Right renal cortex interstitium (tissue), 3 donors: ENCODE data around the gene METTL24. TPM values are rescaled to one million over a fixed set of nuclear protein-coding genes. Genes with fewer than 3 reads are reported as not detected.

ENCODE experiments used
- DNase-seq, 3 donors: peaks; one replicate each; pipeline ENCODE4 v3.0.0-alpha.2; 2013; ENCODE audit warnings: low read depth in 3 of 3, low spot score in 2 of 3
- polyA plus RNA-seq, 3 donors: library from polyadenylated mRNA; unstranded; fragments of 120-200 nt; gene quantifications; one replicate each; pipeline ENCODE4 v1.2.1, GENCODE V29; 2013; ENCODE audit not compliant: insufficient read length in 3 of 3

METTL24 gene
- polyA plus RNA-seq, 3 donors, result 14.4 to 15.5 (median 14.7) TPM

GRCh38 chr6:110211753-110212152 lies 146.4 kb downstream of the METTL24 start:
- DNase-seq, result no peak

GRCh38 chr6:110207652-110208051 lies 150.5 kb downstream of the METTL24 start:
- no peak for DNase-seq

DNA sequence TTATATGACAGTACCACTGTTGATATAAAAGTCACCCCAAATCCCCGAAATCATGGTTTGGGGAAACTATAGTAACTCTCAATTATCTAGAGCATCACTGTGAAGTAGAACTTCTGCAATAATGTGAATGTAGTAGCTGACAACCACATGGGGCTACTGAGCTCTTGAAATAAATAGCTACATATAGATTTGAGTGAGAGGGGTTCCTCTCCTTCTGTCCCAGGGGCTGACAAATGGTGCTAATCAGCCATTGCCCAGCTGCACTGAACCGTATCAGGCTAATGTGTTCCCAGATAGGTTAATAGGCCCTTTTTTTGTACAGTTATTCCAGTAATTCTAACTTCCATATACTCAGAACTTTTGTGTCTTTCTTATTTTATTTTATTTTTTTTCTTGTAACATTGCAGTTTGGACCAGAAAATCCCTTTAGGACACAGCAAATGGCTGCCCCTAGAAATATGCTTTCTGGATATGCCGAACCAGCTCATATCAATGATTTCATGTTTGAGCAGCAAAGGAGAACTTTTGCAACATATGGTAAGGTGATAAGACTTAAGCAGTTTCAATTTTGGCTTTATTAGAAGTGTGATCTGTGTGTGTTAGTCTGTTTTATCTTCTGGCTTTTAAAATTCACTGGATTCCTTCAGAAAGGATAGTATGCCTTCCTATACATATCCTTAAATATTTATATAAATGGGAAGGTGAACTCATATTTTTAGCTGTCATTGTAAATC lies 156.8 kb downstream of the METTL24 start:
- no peak for DNase-seq

- DNase-seq, result no peak
These were observed 159.6 kb downstream of the METTL24 start for GRCh38 chr6:110198561-110198960.

GRCh38 chr6:110196874-110197273 lies 161.3 kb downstream of the METTL24 start:
- DNase-seq, result no peak

DNA sequence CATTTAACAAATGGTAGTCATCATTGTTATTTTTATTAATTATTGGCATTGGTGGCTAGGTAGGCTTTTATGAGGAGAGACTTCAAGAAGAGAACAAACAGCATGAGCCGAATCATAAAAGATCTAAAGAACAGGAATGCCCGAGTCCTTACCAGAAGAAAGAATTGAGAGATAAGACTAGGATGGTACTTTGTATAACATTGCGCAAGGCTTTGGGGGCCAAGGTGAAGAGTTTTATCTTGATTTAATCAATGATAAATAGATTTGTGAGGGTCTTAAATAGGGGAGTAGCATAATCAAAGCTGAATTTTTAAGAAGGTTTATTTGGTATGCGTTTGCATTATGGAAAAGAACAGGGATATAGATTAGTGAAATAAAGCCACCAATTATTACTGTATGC lies 162.5 kb downstream of the METTL24 start:
- DNase-seq, result no peak

Other genes with a start within 250 kb of the METTL24 start
- 10 to 100 TPM; 49.0 to 58.2 (median 49.6) TPM for gene WASF1, start 178.7 kb downstream of the METTL24 start, polyA plus RNA-seq
- gene CDC40, start 177.9 kb downstream of the METTL24 start, polyA plus RNA-seq, result 10 to 100 TPM; 33.9 to 37.6 (median 34.7) TPM
- 1 to 10 TPM in 2 of 3 donors, under 1 TPM in 1; 0.33 to 1.2 (median 1.2) TPM for gene DDO, start 57.2 kb upstream of the METTL24 start, polyA plus RNA-seq
- gene SLC22A16, start 118.3 kb upstream of the METTL24 start, polyA plus RNA-seq, result under 1 TPM; 0.49 to 0.83 (median 0.50) TPM